Right lung (tissue), 5 donors: Measurements from ENCODE around the gene TUB. TPM values are rescaled to one million over a fixed set of nuclear protein-coding genes. Genes with fewer than 3 reads are reported as not detected.

Experiments used
- DNase-seq, 2 donors: peaks; one replicate each; pipeline ENCODE4 v3.0.0-alpha.2; 2013
- polyA plus RNA-seq, 5 donors: library from polyadenylated mRNA; unstranded; fragments of 120-200 nt; gene quantifications; one replicate each; pipeline versions ENCODE4 v1.2.1 to v1.2.3, GENCODE V29; 2013; ENCODE audit warnings: inconsistent platforms in 1 of 5, low replicate concordance in 1 of 5; ENCODE audit not compliant: insufficient read length in 5 of 5, insufficient read depth in 1 of 5

The TUB gene
- polyA plus RNA-seq, 5 donors = 25.0 to 28.6 (median 26.8) TPM

DNA sequence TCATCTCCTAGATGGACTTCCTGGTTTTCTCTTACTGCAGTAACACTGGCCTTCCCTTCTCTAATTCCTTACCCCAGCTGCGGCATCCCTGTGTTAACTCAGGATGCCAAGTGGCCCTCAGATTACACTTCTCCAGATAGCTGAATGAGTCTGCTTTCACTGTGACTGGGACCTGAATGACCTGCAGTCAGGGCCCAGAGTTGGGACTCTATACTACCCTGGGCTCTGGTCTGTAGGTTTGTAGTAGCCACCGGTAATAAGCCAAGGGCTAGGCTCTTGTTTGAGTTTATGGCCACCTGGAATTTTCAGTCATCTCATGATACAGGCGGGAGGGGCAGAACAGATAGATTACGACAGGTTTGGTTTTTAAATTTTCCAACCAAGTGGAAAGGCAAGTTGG lies 24.1 kb downstream of the TUB start:
- DNase-seq = no peak

DNA sequence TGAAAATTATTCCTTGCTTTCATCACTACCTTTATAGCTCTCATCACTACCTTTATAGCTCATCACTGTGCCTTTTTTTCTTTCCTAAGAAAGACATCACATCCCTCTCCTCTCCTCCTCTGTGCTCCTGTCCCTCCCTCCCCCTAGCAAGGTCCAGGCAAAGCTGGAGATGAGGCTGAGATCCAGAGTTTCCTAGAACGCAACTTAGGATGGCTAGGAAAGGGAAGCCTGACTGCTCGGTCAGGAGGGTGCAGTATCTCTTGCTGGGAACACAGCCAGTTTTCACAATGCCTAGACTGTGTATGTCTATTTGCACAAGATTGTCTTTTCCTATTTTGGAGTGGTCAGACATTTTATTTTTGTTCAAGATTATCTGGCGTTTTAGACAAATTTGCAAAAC lies 24.7 kb downstream of the TUB start:
- DNase-seq = no peak

DNA sequence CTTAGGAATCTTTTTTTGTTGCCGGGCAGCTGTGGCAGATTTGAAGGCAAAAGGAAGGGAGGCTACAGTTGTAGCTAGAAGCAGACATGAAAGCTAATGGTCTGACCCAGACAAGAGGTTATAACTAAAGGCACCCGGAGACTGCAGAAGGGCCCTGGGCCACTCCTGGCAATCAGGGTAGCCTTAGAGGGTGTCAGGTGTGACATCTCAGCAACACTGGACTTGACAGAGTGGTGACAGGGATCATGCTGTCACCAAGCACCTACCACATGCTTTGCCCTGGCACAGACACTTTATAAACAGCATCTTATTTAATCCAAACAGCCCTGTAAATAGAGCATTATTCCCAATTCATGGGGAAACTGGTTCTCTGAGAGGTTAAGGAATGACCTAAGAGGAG lies 25.7 kb downstream of the TUB start:
- DNase-seq = no peak

DNA sequence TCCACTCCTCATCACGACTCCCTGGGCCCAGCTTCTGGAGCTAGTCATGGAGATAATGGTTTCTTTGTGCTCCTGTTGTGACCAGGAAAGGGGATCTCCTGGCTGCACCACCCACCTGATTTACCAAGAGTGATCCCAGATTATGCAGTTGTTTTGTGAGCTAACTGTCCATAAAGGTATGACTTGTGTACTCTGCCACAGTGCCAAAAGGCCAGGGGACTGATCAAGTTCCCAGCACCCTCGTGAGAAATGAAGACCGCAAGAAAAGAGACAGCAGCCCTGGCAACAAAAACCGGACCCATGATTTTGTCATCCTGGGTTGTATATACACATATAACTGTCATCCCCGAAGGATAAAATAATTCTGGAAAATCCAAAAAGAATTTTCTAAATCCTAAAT lies 26.6 kb downstream of the TUB start:
- no peak for DNase-seq

DNA sequence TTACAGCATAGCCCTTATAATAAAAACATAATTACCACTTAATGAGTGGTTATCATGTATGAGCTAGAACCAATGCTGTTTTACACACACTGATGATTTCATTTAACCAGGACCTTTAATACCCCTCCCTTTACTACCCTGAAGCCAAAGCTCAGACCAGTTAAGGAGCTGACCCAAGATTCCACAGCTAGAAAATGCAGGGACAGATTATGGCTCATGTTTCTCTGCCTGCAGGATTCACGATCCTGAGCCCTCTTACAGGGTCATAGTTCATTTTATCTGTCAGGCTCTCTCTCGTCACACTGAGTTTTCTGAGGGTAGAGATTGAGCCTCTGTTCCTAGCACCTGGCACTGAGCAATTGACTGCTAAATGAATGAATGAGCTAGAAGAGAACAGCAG lies 27.4 kb downstream of the TUB start:
- no peak for DNase-seq

DNA sequence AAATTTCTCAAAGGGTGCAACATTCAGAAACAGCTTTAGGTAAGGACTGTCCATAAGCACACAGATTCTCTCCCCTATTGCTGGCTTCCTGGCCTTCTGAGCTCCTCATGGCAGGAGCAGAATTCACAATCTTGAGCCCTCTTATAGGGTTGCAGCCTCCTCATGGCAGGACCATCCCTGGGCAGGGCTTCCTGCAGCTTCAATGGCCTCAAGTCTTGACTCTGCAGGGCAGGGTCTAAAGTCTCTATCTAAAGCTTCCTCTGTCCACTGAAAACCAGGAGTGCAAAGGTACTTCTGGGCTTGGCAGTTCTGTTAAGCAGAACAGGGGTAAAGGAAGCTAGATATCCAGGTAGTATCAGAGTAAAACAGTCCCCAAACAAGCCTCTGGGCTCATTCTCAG lies 28.7 kb downstream of the TUB start:
- DNase-seq = no peak

DNA sequence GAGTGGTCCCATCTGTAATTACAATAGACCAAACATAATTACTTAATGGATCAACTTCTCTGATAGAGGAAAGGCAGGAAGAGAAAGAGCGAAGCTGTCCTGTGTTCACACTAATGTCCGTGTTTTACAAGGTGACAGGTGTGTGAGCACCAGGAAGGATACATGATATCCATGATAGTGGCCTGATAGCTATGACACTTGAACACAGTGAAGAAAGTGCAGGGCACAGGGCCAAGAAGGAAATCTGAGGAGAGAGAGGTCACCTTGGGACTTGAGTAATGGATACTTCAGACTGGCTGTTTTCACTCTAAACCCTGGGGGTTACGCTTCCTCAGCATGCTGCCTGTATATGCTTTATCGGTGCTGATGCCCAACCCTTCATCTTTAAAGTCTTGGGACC lies 29.4 kb downstream of the TUB start:
- no peak for DNase-seq

DNA sequence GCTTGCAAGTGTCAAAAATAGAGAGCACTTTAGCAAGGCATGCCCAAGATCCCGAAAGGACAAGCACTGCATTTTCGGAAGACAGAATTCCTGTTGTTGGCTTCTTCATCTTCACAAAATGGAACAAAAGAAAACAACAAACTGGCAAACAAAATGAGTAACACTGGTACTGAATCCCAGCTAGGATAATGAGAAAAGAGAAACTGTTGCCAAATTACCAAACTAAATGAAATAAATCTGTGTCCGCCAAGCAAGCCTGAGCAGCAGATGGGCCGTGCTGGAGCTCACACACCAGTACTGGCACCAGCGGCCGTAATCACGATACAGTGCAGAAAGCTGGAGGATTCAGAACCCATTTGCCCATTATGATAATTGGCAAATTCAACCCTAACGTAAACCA lies 30.6 kb downstream of the TUB start:
- no peak for DNase-seq

DNA sequence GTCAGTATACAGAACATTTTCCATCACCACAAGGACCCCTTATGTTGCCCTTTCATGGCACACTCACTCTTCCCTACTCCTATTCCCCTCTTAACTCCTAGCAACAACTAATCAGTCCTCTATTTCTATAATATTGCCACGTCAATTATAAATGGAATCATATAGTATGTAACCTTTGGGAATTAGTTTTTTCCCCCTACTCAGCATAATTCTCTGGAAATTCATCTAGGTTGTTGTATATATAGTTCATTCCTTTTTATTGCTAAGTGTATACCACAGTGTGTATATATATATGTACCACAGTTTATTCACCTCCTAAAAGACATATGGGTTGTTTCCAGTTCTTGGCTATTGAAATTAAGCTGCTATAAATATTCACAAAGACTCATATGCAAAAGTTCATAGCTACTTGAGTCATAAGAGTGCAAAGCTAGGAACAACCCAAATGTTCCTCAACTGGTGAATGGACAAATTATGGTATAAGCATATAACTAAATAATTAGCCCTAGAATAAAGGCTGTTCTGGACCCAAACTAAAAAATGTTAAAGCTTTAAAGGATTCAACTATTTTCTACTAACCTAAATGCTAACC lies 41.3 kb downstream of the TUB start:
- no peak for DNase-seq

DNA sequence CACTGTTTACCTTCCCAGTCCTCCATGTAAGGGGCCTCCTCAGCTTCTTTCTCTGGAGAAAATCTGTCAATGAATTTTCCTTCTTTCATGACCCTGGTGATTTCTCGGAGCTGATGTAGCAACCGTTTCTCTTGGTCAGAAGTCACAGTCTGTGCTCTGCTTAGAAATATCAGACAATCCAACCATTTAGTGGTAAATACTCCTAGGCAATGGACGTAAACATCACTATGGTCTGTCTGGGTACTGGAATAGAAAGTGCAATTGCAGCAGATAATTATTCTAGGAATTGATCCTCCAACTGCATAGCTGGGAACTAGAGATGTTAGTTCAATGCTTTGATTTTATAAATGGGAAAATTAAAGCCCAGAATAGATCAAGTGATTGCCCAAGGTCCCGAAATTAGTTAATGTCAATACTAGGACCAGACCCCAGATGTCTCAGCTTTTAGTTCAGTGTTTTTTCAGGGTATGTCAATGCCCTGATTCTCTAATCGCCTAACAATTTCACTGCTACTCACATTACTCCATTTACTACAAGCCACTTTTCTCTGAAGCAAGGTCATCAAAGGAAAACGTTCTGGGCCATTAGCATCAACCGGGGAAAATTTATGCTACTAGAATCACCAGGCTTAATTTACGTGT lies 45.8 kb downstream of the TUB start:
- no peak for DNase-seq

DNA sequence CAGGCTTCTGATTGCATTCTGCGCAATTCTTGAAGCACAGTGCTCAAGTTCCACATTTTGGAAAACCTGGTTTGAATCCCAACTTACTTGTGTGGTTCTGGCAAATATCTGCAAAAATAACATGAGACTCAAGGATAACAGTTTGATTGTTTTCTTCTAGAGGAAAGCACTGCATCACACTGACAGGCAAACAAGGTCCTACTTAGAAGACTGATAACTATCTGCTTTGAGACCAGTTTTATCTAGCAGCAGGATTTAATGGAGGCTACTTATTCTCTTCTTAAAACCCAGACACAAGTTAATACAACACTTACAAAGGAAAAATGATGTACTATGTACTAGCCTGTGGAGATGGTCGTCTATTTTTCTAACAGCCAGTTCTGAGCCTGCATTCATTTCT lies 46.4 kb downstream of the TUB start:
- no peak for DNase-seq

DNA sequence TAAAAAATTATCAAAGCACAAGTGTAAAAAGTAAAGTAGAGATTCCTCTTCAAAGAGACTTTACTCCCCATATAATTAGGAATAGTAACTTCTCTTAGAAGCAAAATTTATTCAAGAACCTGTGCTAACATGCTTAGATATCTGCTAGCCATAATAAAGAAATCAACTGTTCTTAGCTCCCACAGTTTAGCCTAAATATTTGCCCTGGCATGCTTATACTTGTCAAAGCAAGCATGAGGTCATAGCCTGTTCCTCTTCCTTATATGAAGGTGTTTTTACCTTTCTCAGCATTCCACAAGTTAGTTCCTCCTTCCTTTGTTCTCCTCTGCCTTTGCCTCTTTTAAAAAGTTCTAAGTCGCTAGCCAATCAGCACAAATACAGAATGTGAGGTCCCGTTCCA lies 57.5 kb downstream of the TUB start:
- DNase-seq = no peak

DNA sequence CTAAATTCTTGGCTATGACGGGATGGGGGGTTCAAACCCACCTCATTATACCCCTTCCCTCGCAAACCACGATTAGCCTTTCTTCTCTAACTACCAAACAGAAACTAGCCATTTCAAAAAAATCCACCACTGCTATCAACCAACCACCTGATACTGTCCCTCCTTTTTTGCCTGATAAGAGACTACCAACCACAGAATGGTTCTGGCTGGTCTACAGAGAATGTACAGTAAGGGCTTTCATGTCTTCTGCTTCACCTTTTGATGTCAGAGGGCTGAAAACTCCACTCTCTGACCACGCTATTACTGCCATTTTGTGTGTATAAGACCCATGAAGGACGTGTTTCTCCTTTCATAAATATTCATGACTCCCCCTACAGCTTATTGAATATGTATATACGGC lies 68.7 kb downstream of the TUB start:
- DNase-seq = no peak

Other genes starting within 250 kb of the TUB start
- gene OR10A6, start 149.9 kb upstream of the TUB start, polyA plus RNA-seq = under 1 TPM; 0.04 to 0.09 (median 0.08) TPM
- gene OR10A3, start 139.5 kb upstream of the TUB start, polyA plus RNA-seq = under 1 TPM; 0.05 to 0.12 (median 0.08) TPM
- under 1 TPM in 1 of 5 donors, not detected in 4; 0.21 TPM for gene NLRP10, start 115.8 kb upstream of the TUB start, polyA plus RNA-seq
- 100 to 1,000 TPM; 302 to 359 (median 324) TPM for gene EIF3F, start 93.9 kb upstream of the TUB start, polyA plus RNA-seq
- gene RIC3, start 87.8 kb downstream of the TUB start, polyA plus RNA-seq = 1 to 10 TPM; 1.9 to 3.7 (median 2.9) TPM
- under 1 TPM in 3 of 5 donors, not detected in 2; 0.23 to 0.27 (median 0.23) TPM for gene LMO1, start 182.7 kb downstream of the TUB start, polyA plus RNA-seq